ENCODE data around the gene BCL11B. TPM values are rescaled to one million over a fixed set of nuclear protein-coding genes. Genes with fewer than 3 reads are reported as not detected.

The BCL11B gene
- total RNA-seq: 10 to 100 TPM; 48.9 to 49.1 TPM

DNA sequence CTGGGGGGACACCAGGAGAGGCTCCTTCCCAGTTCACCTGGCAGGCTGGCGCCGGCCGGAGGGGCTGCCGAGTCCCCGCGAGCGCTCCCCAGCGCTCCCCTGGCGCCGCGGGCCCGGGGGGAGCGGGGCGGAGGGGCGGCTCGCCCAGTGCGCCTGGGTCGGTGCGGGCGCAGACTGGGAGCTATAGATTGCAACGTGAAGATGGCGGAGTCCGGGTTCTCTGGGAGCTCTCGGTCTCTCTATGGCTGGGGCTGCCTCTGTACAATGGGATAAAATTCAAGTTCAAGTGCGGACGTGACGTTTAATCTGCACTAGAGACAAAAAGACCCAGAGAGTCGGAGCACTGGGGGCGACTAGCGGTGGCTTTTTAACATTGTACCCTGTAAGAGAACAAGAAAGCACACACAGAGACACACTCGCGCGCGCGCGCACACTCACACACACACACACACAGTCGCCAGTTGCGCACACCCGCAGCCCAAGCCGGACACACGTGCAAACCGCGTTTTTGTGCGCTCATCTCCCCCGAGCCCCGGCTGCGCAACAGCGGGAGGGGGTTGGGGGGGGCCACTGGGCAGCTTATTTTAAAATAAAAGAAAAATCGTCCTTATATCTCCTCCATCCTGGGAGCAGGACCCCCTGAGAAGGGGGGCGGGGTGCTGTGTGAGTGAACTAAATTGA lies at the start of gene BCL11B:
Gene BCL11B (minus strand): TSS at position 247 of the 681 bp plus-strand sequence. CDS start 979 bp downstream, outside the sequence.
- CTCF ChIA-PET: interaction anchor here (0.6 to 2.5 kb wide), 18 partner anchors 11 to 1972 kb away, joined by 3 to 22 read pairs (median 4); no protein-coding TSS in a partner anchor
- DNase-seq: peak; percentile 95
- Mint-ChIP-seq H3K4me3 (peak within 1 kb of the TSS; percentile 96), H3K4me1 (ENCODE audit: low read depth) (peaks cover 29% of the 10 kb centered on the region), H3K9me3 (no peaks in the 10 kb centered on the region), H3K36me3 (peaks cover 26% of the 10 kb centered on the region), H3K27me3 (peaks cover 3% of the 10 kb centered on the region), H3K27ac (peak within 1 kb of the TSS; percentile 100)
- intact Hi-C loops (cut with micrococcal nuclease): loop anchor here (1.0 to 5.0 kb wide), 6 partner anchors 10 to 1965 kb away; no protein-coding TSS in a partner anchor
- POLR2A ChIA-PET: interaction anchor here (0.6 to 19.8 kb wide), 12 partner anchors 11 to 1294 kb away, joined by 3 to 425 read pairs (median 6); no protein-coding TSS in a partner anchor

DNA sequence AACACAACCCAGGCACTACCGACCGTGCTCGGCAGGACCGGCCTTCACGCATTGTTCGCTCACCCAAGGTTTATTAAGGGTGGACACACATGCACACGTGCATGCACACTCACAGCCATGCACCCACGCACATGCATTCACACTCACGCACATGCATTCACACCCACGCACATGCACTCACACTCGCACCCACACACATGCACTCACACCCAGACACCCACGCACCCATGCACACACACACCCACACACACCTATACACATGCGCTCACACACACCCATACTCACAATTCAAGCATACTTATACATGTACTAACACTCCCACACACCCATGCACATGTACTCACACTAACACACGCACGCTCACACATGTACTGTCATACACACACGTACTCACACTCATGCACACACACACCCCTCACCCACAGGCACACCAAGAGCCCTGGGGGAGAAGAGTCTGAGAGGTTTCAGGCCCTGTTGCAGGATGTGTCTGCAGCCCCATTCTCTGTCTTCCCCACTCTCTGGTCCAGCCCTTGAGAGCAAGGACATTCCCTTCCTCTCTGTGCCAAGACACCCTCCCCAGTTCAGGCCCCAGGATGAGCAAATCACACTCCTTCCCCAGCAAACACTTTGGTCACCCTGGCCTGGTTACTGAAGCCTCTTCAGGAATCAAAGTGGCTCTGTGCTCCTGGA lies 49.4 kb upstream of the BCL11B start:
- ChIA-PET POLR2A (no interaction called here), CTCF (interaction anchor here (0.7 to 1.7 kb wide), 2 partner anchors 68 to 95 kb away, joined by 3 to 62 read pairs; no protein-coding TSS in a partner anchor)
- Mint-ChIP-seq H3K4me1 (ENCODE audit: low read depth) (peaks cover 4% of the 10 kb centered on the region), H3K27me3 (no peaks in the 10 kb centered on the region), H3K9me3 (no peaks in the 10 kb centered on the region), H3K36me3 (no peaks in the 10 kb centered on the region), H3K27ac (no peak overlapping the region), H3K4me3 (no peak overlapping the region)
- intact Hi-C loops (cut with micrococcal nuclease): no loop called here
- no peak for DNase-seq

DNA sequence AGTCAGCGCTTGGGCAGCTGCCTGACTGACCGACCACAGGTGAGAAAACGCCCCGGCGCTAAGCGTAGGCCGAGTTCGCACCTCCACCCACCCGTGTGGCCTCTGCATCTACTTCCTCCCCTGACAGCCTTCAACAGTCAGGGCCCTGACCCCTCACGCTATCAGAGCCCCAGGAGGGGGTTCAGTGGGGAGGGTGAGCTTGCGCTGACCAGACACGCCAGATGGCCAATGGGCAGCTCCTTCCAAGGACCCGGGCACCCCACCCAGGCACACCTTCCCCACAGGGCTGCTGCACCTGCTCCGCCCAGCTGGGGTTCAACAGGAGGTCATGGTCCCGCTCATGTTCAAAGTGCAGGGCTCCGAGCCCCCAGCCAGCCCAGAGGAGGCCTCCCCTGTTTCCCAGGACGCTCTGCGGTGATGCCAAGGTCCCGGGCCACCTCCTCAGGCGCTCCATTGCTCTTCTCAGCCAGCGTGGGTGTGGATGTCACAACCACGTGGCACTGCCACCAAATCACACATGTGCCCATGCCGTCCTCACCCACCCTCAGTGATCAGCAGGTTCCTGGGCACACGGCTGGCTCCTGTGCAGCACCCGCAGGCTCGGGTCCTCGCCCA lies 48.7 kb upstream of the BCL11B start:
- Mint-ChIP-seq H3K27ac (no peak overlapping the region), H3K4me3 (no peak overlapping the region), H3K9me3 (no peaks in the 10 kb centered on the region), H3K27me3 (no peaks in the 10 kb centered on the region), H3K36me3 (no peaks in the 10 kb centered on the region), H3K4me1 (ENCODE audit: low read depth) (peaks cover 4% of the 10 kb centered on the region)
- no peak for DNase-seq
- ChIA-PET POLR2A (no interaction called here), CTCF (interaction anchor here (0.6 to 1.7 kb wide), 17 partner anchors 10 to 246 kb away, joined by 3 to 62 read pairs (median 5); no protein-coding TSS in a partner anchor)
- intact Hi-C loops (cut with micrococcal nuclease): loop anchor here (1.0 kb wide), 1 partner anchor 95 kb away; no protein-coding TSS in a partner anchor

DNA sequence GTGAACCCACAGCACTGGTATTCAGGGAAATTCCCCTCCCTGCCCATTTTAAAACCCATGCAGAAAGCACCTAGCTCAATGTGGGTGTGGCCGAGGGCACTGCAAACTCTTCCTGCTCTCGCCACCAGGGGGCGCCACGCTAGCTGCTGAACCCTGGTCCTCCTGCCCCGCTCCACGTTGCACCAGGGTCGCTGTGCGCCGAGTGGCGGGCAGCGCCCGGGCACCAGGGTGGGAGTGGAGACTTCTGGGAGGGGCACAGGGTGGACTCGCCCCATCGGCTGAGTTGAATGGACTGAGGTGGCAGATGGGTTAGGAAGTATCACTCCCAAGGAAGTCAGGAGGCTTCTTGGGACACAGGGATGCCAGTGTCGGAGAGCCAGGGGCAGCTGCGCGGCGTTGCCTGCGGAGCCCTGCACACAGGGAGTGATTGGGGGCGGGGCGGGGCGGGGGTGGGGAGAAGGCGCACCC lies 48.1 kb upstream of the BCL11B start:
- H3K4me1 Mint-ChIP-seq (ENCODE audit: low read depth): peaks cover 4% of the 10 kb centered on the region
- ChIA-PET POLR2A (no interaction called here), CTCF (interaction anchor here (0.5 to 1.7 kb wide), 39 partner anchors 8 to 1963 kb away, joined by 3 to 62 read pairs (median 4); partner anchors contain the start of gene BCL11B)
- intact Hi-C loops (cut with micrococcal nuclease): loop anchor here (1.0 kb wide), 1 partner anchor 95 kb away; no protein-coding TSS in a partner anchor
- DNase-seq: peak; percentile 88
- no peaks in the 10 kb centered on the region for H3K9me3 Mint-ChIP-seq
- no peaks in the 10 kb centered on the region for H3K36me3 Mint-ChIP-seq
- no peak overlapping the region for H3K4me3 Mint-ChIP-seq
- H3K27me3 Mint-ChIP-seq: no peaks in the 10 kb centered on the region
- H3K27ac Mint-ChIP-seq: no peak overlapping the region

DNA sequence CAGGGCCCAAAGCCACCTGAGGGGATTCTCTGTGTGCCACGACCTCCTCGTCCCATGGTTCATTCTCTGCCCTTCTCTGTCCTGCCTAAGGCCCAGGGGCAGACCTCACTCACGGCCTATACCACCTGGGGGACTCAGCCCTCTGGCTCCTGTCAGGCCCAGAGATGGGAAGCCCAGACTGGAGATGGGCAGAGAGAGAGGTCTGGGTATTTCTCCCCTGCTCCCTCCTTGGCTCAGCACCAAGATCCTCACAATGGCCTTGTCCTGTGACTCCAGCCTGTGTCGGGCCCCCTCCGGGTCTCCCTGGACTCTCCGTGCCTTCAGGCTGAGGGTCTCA lies 46.9 kb upstream of the BCL11B start:
- no peak overlapping the region for H3K4me3 Mint-ChIP-seq
- no peak overlapping the region for H3K27ac Mint-ChIP-seq
- no peaks in the 10 kb centered on the region for H3K36me3 Mint-ChIP-seq
- ChIA-PET POLR2A (no interaction called here), CTCF (interaction anchor here (1.1 to 1.7 kb wide), 3 partner anchors 23 to 97 kb away, joined by 4 to 7 read pairs (median 6); no protein-coding TSS in a partner anchor)
- intact Hi-C loops (cut with micrococcal nuclease): no loop called here
- no peaks in the 10 kb centered on the region for H3K9me3 Mint-ChIP-seq
- no peaks in the 10 kb centered on the region for H3K27me3 Mint-ChIP-seq
- no peak for DNase-seq
- peaks cover 4% of the 10 kb centered on the region for H3K4me1 Mint-ChIP-seq (ENCODE audit: low read depth)

DNA sequence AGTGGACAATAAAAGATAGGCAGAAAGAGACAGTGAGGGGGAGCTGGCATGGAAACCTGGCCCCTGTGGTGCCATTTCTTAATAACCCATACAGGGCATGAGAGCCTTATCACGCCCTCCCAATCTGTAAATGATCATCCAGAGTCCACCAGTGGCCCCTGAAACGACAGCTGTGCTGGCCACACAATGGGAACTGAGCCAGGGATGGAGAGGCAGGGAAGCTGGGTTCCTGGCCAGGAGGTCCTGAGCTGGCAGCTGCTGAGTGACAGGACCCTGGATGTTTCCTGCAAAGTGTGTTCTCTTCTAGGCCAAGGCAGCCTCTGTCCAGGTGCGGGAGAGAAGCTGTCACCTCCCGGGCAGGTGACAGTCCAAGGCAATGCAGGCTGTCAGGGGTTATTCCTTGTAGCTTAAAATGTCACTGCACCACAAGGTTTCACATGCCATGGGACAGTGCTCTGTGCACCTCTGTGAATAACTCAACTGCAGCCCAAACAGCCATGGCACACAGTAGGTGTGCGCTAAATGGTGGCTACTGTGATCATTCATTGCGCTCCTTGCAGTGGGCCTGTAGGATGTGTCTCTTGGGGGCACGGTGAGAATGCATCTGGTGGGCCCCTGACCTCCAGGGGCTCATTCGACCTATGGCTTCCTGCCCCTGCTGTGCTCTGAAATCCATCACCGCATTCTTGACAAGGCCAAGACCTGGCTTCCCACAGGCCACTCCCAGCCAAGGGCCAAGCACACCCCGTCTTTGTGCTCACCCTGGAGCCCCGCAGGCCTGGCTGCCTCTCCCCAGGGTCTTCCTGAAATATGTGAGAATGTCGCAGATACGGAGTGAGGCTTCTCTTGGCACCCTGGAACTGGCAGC lies 46.3 kb upstream of the BCL11B start:
- DNase-seq: no peak
- POLR2A ChIA-PET: interaction anchor here (0.6 to 0.8 kb wide), 2 partner anchors 29 to 85 kb away, joined by 3 read pairs; no protein-coding TSS in a partner anchor

DNA sequence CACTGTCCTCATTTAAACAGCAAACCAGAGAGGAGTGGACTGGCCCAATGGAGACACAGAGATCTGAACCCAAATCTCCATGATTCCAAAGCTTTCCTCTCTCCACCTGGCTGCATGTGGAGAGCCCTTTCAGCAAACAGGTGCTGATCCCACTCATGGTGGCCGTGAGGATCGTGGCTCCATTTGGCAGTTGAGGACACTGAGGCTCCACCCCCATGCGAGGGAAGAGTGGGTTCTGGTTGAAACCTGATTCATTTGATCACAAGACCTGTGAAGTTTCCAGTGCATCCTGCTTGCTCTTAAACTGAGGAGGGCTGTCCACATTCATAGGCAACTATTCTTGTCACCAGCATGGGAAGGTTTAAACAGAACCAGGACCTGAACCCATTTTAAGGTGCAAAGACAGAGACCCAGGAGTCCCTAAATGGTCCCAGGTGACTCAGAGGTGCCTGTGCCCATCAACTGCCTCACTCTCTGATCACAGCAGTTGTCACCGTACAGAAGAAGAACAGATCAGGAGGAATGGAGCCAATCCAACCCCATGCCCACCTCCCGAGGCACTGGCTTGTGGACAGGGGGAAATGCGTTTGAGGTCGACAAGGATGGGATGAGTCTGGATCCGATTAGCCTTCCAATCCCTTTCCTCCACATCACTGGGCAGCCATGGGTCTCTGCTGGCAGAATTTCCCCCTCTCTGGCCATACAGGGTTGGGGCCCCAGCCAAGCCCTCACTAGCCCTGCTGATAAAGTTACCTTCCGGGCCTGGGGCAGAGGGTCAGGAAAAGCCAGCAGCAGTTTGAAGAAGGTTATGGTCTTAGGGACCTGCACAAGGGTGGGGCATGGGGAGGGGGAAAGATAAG lies 45.5 kb upstream of the BCL11B start:
- POLR2A ChIA-PET: interaction anchor here (0.6 to 0.8 kb wide), 2 partner anchors 29 to 86 kb away, joined by 3 read pairs; no protein-coding TSS in a partner anchor
- no peaks in the 10 kb centered on the region for H3K9me3 Mint-ChIP-seq
- DNase-seq: no peak
- no peaks in the 10 kb centered on the region for H3K27me3 Mint-ChIP-seq
- intact Hi-C loops (cut with micrococcal nuclease): no loop called here
- H3K4me3 Mint-ChIP-seq: no peak overlapping the region
- peaks cover 4% of the 10 kb centered on the region for H3K4me1 Mint-ChIP-seq (ENCODE audit: low read depth)
- H3K27ac Mint-ChIP-seq: no peak overlapping the region
- CTCF ChIA-PET: interaction anchor here (1.7 kb wide), 1 partner anchor 98 kb away, joined by 6 read pairs; no protein-coding TSS in a partner anchor
- no peaks in the 10 kb centered on the region for H3K36me3 Mint-ChIP-seq

More for the DNA sequence above, 46.3 kb upstream of the BCL11B start:
- intact Hi-C loops (cut with micrococcal nuclease): no loop called here
- peaks cover 4% of the 10 kb centered on the region for H3K4me1 Mint-ChIP-seq (ENCODE audit: low read depth)
- no peak overlapping the region for H3K4me3 Mint-ChIP-seq
- no peaks in the 10 kb centered on the region for H3K27me3 Mint-ChIP-seq
- no peak overlapping the region for H3K27ac Mint-ChIP-seq
- CTCF ChIA-PET: interaction anchor here (1.7 kb wide), 1 partner anchor 97 kb away, joined by 6 read pairs; no protein-coding TSS in a partner anchor
- H3K36me3 Mint-ChIP-seq: no peaks in the 10 kb centered on the region
- H3K9me3 Mint-ChIP-seq: no peaks in the 10 kb centered on the region

DNA sequence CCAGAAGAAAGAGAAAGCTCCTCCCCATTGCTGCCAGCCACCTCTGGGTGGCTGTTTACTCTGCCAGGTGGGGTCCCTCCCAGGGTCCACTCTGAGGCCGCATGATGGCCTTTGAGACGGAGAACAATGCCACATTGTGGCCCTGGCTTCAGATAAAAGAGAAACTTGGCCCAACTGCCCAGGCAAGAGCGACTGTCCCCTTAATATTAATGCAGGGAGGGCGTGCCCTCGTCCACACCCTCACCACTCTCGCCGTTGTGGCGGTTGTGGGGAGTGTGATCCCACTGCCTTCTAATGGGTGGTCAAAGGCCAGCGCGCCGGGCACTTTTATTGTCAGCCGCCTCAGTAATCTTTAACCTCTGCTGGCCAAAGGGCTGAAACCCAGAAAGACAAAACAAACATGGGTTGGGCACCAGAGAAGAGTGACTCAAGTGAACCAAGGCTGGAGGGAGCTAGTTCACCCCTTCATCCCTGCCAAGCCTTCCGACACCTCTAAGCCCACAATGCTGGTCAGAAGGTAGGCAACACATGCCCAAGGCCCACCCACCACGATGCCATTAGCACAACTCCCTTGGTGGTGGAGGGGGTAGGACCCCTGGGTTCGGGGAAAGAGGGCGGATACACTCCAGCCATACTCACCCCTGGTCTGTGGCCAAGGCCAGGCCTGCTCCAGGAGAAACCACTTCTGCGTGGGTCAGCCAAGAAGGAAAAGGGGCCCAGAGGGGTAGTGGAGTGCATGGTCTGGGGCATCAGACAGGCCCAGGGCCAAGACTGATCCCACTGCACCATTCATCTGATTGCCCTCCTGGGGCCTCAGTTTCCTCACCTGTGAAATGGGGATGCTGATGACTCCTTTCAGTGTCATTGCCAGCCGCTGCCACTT lies 44.5 kb upstream of the BCL11B start:
- ChIA-PET CTCF (no interaction called here), POLR2A (no interaction called here)
- no peaks in the 10 kb centered on the region for H3K27me3 Mint-ChIP-seq
- H3K36me3 Mint-ChIP-seq: no peaks in the 10 kb centered on the region
- no peak for DNase-seq
- H3K27ac Mint-ChIP-seq: no peak overlapping the region
- peaks cover 4% of the 10 kb centered on the region for H3K4me1 Mint-ChIP-seq (ENCODE audit: low read depth)
- intact Hi-C loops (cut with micrococcal nuclease): no loop called here
- H3K9me3 Mint-ChIP-seq: no peaks in the 10 kb centered on the region
- H3K4me3 Mint-ChIP-seq: no peak overlapping the region

DNA sequence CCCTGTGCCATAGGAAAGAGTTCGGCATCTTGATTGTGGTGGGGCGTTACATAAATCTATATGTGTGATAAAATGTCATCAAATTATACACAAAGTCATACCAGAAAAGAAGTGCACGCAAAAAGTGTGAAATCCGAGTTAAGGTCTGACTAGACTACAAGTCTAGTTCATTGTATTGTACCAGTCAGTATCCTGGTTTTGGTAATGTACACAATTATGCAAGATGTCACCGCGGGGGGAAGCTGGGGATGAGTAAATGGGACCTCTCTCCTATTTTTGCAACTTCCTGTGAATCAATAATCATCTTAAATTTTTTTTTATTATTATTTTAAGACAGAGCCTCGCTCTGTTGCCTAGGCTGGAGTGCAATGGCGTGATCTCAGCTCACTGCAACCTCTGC lies 43.2 kb upstream of the BCL11B start:
- peaks cover 8% of the 10 kb centered on the region for H3K9me3 Mint-ChIP-seq
- H3K27me3 Mint-ChIP-seq: no peaks in the 10 kb centered on the region
- no peaks in the 10 kb centered on the region for H3K36me3 Mint-ChIP-seq
- CTCF ChIA-PET: no interaction called here
- POLR2A ChIA-PET: no interaction called here
- no peak overlapping the region for H3K27ac Mint-ChIP-seq
- intact Hi-C loops (cut with micrococcal nuclease): no loop called here
- no peak overlapping the region for H3K4me3 Mint-ChIP-seq
- peaks cover 1% of the 10 kb centered on the region for H3K4me1 Mint-ChIP-seq (ENCODE audit: low read depth)
- DNase-seq: no peak

DNA sequence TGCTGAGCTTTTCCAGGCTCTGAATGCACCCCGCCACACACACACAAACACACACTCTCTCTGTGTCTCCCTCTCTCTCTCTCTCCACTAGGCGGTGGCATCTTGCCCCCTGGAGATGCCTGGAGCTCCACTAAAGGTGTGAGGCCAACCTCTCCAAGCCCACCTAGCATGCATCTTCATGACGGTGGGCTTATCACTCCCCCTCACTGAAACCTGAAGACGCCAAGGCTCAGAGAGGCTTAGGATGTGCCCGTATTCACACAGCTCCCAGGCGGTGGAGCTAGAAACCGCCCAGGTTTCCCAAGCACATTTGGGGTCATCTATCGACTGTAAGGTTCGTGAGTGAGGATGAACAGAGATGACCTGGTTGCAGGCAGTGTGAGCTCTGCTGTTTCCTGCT lies 42.6 kb upstream of the BCL11B start:
- H3K36me3 Mint-ChIP-seq: no peaks in the 10 kb centered on the region
- H3K27ac Mint-ChIP-seq: no peak overlapping the region
- DNase-seq: no peak
- peaks cover 9% of the 10 kb centered on the region for H3K9me3 Mint-ChIP-seq
- no peaks in the 10 kb centered on the region for H3K4me1 Mint-ChIP-seq (ENCODE audit: low read depth)
- POLR2A ChIA-PET: no interaction called here
- no peaks in the 10 kb centered on the region for H3K27me3 Mint-ChIP-seq
- intact Hi-C loops (cut with micrococcal nuclease): no loop called here
- CTCF ChIA-PET: no interaction called here
- no peak overlapping the region for H3K4me3 Mint-ChIP-seq

All from activated CD4-positive, alpha-beta memory T cell treated with anti-CD3 and anti-CD28 coated beads for 36 hours (primary cell).